HEK293T (cell line): ENCODE results near the gene STXBP3.

Source experiments
- ARNT ChIP-seq: fragments of 450-650 bp; IDR thresholded peaks from 2 replicates; pipeline ENCODE4 v1.6.1; 2017; ENCODE audit warnings: mild to moderate bottlenecking
- CTBP1 ChIP-seq: fragments of 450-650 bp; IDR thresholded peaks from 2 replicates; pipeline ENCODE4 v1.6.1; 2016; ENCODE audit warnings: borderline replicate concordance
- ELF4 ChIP-seq: fragments of 450-650 bp; IDR thresholded peaks from 2 replicates; pipeline ENCODE4 v1.6.1; 2017; ENCODE audit warnings: antibody characterized with exemption
- LEF1 ChIP-seq: fragments of 450-650 bp; IDR thresholded peaks from 2 replicates; pipeline ENCODE4 v1.6.1; 2017; ENCODE audit warnings: mild to moderate bottlenecking, borderline replicate concordance
- NFRKB ChIP-seq: fragments of 450-650 bp; IDR thresholded peaks from 2 replicates; pipeline ENCODE4 v1.6.1; 2016; ENCODE audit warnings: mild to moderate bottlenecking, moderate library complexity
- SP1 ChIP-seq: fragments of 450-650 bp; IDR thresholded peaks from 2 replicates; pipeline ENCODE4 v1.6.1; 2017
- TARDBP ChIP-seq: fragments of 450-650 bp; IDR thresholded peaks from 2 replicates; pipeline ENCODE4 v1.6.1; 2016

- no peak for TF ChIP-seq NFRKB
- TF ChIP-seq SP1, result no peak
- TF ChIP-seq TARDBP, result no peak
- no peak for TF ChIP-seq ELF4
- TF ChIP-seq ARNT, result no peak
- no peak for TF ChIP-seq LEF1
- TF ChIP-seq CTBP1, result no peak
Observed at GRCh38 chr1:108799001-108799400, 52.5 kb downstream of the STXBP3 start.
